Retina (tissue), 1 donor: ENCODE results near the gene SF3B6.

Experiments
- DNase-seq: peaks from one replicate; pipeline ENCODE4 v3.0.0-alpha.2; 2016

Gene SF3B6

GRCh38 chr2:24017711-24018110 is 58.4 kb downstream of the SF3B6 start:
- no peak for DNase-seq
